SK-N-SH treated with all-trans-retinoic acid at 6 μM for 48 hours (cell line): ENCODE measurements around the gene STEEP1.

Experiments
- ATAC-seq: fragments of 200-7000 bp; cut with Tn5 transposase; 3 replicates; pipeline ENCODE4 v1.9.1; 2020; ENCODE audit warnings: mild to moderate bottlenecking, moderate library complexity
- ARNTL ChIP-seq: fragments of 450-650 bp; formaldehyde crosslinking; IDR thresholded peaks from 2 replicates; pipeline ENCODE4 v1.5.0; 2020; ENCODE audit warnings: low read depth, mild to moderate bottlenecking, moderate library complexity, borderline replicate concordance
- BACH2 ChIP-seq: fragments of 250-450 bp; sonication (Bioruptor Pico); IDR thresholded peaks from 2 replicates; pipeline ENCODE4 v1.9.0; 2021; ENCODE audit warnings: mild to moderate bottlenecking, borderline replicate concordance
- CREB5 ChIP-seq: fragments of 250-450 bp; sonication (Bioruptor Pico); IDR thresholded peaks from 2 replicates; pipeline ENCODE4 v1.5.1; 2020; ENCODE audit warnings: low read depth, mild to moderate bottlenecking, moderate library complexity
- CSDC2 ChIP-seq: fragments of 250-450 bp; sonication (Bioruptor Pico); IDR thresholded peaks from 2 replicates; pipeline ENCODE4 v1.5.0; 2020; ENCODE audit warnings: mild to moderate bottlenecking, moderate library complexity
- ESRRG ChIP-seq: fragments of 250-450 bp; sonication (Bioruptor Pico); IDR thresholded peaks from 2 replicates; pipeline ENCODE4 v1.6.1; 2021; ENCODE audit warnings: mild to moderate bottlenecking
- GLIS3 ChIP-seq: fragments of 250-450 bp; sonication (Bioruptor Pico); IDR thresholded peaks from 2 replicates; pipeline ENCODE4 v1.5.0; 2020; ENCODE audit warnings: mild to moderate bottlenecking, moderate library complexity
- ISL1 ChIP-seq: fragments of 250-450 bp; sonication (Bioruptor Pico); IDR thresholded peaks from 2 replicates; pipeline ENCODE4 v2.1.2; 2022; ENCODE audit warnings: mild to moderate bottlenecking, moderate library complexity
- OSR1 ChIP-seq: fragments of 250-450 bp; sonication (Bioruptor Pico); IDR thresholded peaks from 2 replicates; pipeline ENCODE4 v1.8.0; 2022; ENCODE audit warnings: moderate library complexity, mild to moderate bottlenecking, inconsistent platforms
- POU6F1 ChIP-seq: fragments of 250-450 bp; sonication (Bioruptor Pico); IDR thresholded peaks from 2 replicates; pipeline ENCODE4 v1.8.0; 2021; ENCODE audit warnings: low read depth, mild to moderate bottlenecking, moderate library complexity, borderline replicate concordance
- RARB ChIP-seq: fragments of 250-450 bp; sonication (Bioruptor Pico); IDR thresholded peaks from 2 replicates; pipeline ENCODE4 v1.8.0; 2021; ENCODE audit warnings: mild to moderate bottlenecking, moderate library complexity
- SNAI2 ChIP-seq: fragments of 250-450 bp; sonication (Bioruptor Pico); IDR thresholded peaks from 2 replicates; pipeline ENCODE4 v1.5.0; 2020; ENCODE audit warnings: mild to moderate bottlenecking, moderate library complexity
- TCF4 ChIP-seq: fragments of 250-450 bp; sonication (Bioruptor Pico); IDR thresholded peaks from 2 replicates; pipeline ENCODE4 v1.8.0; 2021; ENCODE audit warnings: mild to moderate bottlenecking, moderate library complexity, borderline replicate concordance
- TOX ChIP-seq: fragments of 250-450 bp; sonication (Bioruptor Pico); IDR thresholded peaks from 2 replicates; pipeline ENCODE4 v1.8.0; 2021; ENCODE audit warnings: mild to moderate bottlenecking, moderate library complexity, borderline replicate concordance
- TSHZ2 ChIP-seq: fragments of 250-450 bp; sonication (Bioruptor Pico); IDR thresholded peaks from 2 replicates; pipeline ENCODE4 v1.5.0; 2020; ENCODE audit warnings: mild to moderate bottlenecking, moderate library complexity
- ZC3H10 ChIP-seq: fragments of 250-450 bp; sonication (Bioruptor Pico); IDR thresholded peaks from 2 replicates; pipeline ENCODE4 v1.5.1; 2021; ENCODE audit warnings: mild to moderate bottlenecking, moderate library complexity
- ZFP3 ChIP-seq: fragments of 250-450 bp; sonication (Bioruptor Pico); IDR thresholded peaks from 2 replicates; pipeline ENCODE4 v1.5.0; 2020; ENCODE audit warnings: mild to moderate bottlenecking, moderate library complexity
- ZFP30 ChIP-seq: fragments of 450-650 bp; formaldehyde crosslinking; IDR thresholded peaks from 2 replicates; pipeline ENCODE4 v1.5.0; 2022; ENCODE audit warnings: mild to moderate bottlenecking, moderate library complexity
- ZNF565 ChIP-seq: fragments of 450-650 bp; formaldehyde crosslinking; conservative IDR thresholded peaks from 2 replicates; pipeline ENCODE4 v1.5.0; 2020; ENCODE audit warnings: low read depth, mild to moderate bottlenecking, moderate library complexity
- ZNF70 ChIP-seq: fragments of 450-650 bp; formaldehyde crosslinking; IDR thresholded peaks from 2 replicates; pipeline ENCODE4 v1.5.0; 2020; ENCODE audit warnings: mild to moderate bottlenecking, moderate library complexity
- ZNF8 ChIP-seq: fragments of 450-650 bp; formaldehyde crosslinking; IDR thresholded peaks from 2 replicates; pipeline ENCODE4 v1.5.0; 2020; ENCODE audit warnings: mild to moderate bottlenecking, moderate library complexity
- TF ChIP-seq, protein P1 (sequence below): fragments of 250-450 bp; sonication (Bioruptor Pico); IDR thresholded peaks from 2 replicates; pipeline ENCODE4 v1.8.0; 2020; ENCODE audit warnings: mild to moderate bottlenecking, moderate library complexity, borderline replicate concordance
- TF ChIP-seq, protein P2 (sequence below): fragments of 250-450 bp; sonication (Bioruptor Pico); IDR thresholded peaks from 2 replicates; pipeline ENCODE4 v1.5.1; 2021; ENCODE audit warnings: mild to moderate bottlenecking, moderate library complexity

STEEP1 gene

DNA sequence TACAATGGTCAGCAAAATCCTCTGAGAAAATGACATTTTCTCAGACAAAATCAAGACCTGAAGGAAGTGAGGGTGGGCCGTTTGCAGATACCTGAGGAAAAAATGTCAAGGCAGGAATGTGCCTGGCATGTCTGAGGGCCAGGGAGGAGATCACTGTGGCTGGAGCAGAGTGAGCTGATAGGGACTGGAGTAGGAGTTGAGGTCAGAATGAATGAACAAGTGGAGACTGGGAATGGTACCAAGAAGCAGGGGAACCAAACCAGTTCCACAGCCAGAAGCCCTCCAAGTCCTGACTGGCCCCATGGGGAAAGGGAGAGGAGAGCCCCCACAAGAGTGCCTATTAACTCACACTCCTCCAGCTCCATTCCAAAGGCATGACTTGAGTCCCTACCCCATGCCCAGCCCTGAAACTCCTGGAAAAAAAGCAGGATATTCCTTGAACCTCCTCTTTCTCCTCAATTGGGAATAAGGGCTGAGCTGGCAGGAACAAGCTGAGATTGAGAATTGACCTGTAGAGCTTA lies 41.5 kb downstream of the STEEP1 start:
- TF ChIP-seq ZNF70 (CRISPR knock-in tag) (no peak), TOX (CRISPR knock-in tag) (no peak), ZNF8 (CRISPR knock-in tag) (no peak), POU6F1 (no peak), OSR1 (CRISPR knock-in tag) (no peak), ISL1 (CRISPR knock-in tag) (no peak), RARB (no peak), ZC3H10 (no peak), ZFP3 (CRISPR knock-in tag) (no peak), BACH2 (no peak), SNAI2 (CRISPR knock-in tag) (no peak), TCF4 (CRISPR knock-in tag) (no peak), CREB5 (CRISPR knock-in tag) (no peak), ARNTL (CRISPR knock-in tag) (no peak), CSDC2 (no peak), ESRRG (CRISPR knock-in tag) (no peak), ZFP30 (CRISPR knock-in tag) (no peak)
- TF ChIP-seq, protein P1, sequence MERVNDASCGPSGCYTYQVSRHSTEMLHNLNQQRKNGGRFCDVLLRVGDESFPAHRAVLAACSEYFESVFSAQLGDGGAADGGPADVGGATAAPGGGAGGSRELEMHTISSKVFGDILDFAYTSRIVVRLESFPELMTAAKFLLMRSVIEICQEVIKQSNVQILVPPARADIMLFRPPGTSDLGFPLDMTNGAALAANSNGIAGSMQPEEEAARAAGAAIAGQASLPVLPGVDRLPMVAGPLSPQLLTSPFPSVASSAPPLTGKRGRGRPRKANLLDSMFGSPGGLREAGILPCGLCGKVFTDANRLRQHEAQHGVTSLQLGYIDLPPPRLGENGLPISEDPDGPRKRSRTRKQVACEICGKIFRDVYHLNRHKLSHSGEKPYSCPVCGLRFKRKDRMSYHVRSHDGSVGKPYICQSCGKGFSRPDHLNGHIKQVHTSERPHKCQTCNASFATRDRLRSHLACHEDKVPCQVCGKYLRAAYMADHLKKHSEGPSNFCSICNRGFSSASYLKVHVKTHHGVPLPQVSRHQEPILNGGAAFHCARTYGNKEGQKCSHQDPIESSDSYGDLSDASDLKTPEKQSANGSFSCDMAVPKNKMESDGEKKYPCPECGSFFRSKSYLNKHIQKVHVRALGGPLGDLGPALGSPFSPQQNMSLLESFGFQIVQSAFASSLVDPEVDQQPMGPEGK (CRISPR knock-in tag): no peak
- TF ChIP-seq, protein P2, sequence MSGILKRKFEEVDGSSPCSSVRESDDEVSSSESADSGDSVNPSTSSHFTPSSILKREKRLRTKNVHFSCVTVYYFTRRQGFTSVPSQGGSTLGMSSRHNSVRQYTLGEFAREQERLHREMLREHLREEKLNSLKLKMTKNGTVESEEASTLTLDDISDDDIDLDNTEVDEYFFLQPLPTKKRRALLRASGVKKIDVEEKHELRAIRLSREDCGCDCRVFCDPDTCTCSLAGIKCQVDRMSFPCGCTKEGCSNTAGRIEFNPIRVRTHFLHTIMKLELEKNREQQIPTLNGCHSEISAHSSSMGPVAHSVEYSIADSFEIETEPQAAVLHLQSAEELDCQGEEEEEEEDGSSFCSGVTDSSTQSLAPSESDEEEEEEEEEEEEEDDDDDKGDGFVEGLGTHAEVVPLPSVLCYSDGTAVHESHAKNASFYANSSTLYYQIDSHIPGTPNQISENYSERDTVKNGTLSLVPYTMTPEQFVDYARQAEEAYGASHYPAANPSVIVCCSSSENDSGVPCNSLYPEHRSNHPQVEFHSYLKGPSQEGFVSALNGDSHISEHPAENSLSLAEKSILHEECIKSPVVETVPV: no peak
- ATAC-seq: no peak

- no peak for ATAC-seq
- no peak for TF ChIP-seq TCF4 (CRISPR knock-in tag)
- TF ChIP-seq BACH2: no peak
- TF ChIP-seq ZNF70 (CRISPR knock-in tag): no peak
- no peak for TF ChIP-seq ISL1 (CRISPR knock-in tag)
- no peak for TF ChIP-seq SNAI2 (CRISPR knock-in tag)
- no peak for TF ChIP-seq ZNF8 (CRISPR knock-in tag)
- TF ChIP-seq RARB: no peak
- TF ChIP-seq GLIS3: no peak
- no peak for TF ChIP-seq ZNF565
- no peak for TF ChIP-seq OSR1 (CRISPR knock-in tag)
- TF ChIP-seq, protein P1 (CRISPR knock-in tag): no peak
- no peak for TF ChIP-seq TOX (CRISPR knock-in tag)
- TF ChIP-seq CSDC2: no peak
- no peak for TF ChIP-seq TSHZ2 (CRISPR knock-in tag)
- no peak for TF ChIP-seq ZFP30 (CRISPR knock-in tag)
- TF ChIP-seq, all 23 proteins: peak for 0
Measured at GRCh38 chrX:119521246-119521645, 44.0 kb downstream of the STEEP1 start.
